Mucosa of gallbladder (tissue), 1 donor: Measurements from ENCODE around the gene CCZ1B. TPM values are rescaled to one million over a fixed set of nuclear protein-coding genes. Genes with fewer than 3 reads are reported as not detected.
"Not testable (repeated sequence)": the region's sequence is repeated elsewhere in the genome, so short reads cannot be mapped to it uniquely, and the experiment has no call there.

Experiments
- DNase-seq: peaks from one replicate; pipeline ENCODE4 v3.0.0-alpha.2; 2020; ENCODE audit warnings: low spot score
- total RNA-seq: library from RNA; stranded (reverse); gene quantifications from one replicate; pipeline ENCODE4 v1.2.1, GENCODE V29; 2021
- donor health status: DM: no; HTN: no; CAD: no.

The CCZ1B gene
- total RNA-seq, 1 donor from 2014 or later, result 47.2 TPM

DNA sequence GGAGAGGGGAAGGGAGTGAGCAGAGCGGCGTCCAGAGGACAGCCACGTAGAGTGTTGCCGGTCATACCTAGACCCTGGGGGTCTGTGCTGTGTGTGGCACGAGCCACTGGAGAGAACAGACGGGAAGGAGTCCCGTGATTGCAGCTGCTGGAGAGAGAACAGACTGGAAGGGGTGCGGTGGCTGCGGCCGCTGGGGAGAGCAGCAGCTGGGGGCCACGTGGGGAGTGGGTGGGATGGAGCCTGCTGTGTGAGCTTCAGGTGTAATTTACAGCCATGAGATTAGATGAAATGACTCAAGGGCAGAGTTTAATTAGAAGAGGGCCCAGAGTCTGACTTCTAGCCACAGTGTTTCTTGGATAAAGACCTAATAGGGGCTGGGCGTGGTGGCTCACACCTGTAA, 76.7 kb downstream of the CCZ1B start:
- not testable (repeated sequence) for DNase-seq

Other genes with a start within 250 kb of the CCZ1B start
- gene ZDHHC4, start 248.8 kb downstream of the CCZ1B start, total RNA-seq, result 64.9 TPM
- gene INTS15, start 236.3 kb downstream of the CCZ1B start, total RNA-seq, result 32.1 TPM
- 11.2 TPM for gene ZNF853, start 210.7 kb downstream of the CCZ1B start, total RNA-seq
- 37.3 TPM for gene ZNF316, start 189.0 kb downstream of the CCZ1B start, total RNA-seq
- gene ZNF12, start 119.3 kb downstream of the CCZ1B start, total RNA-seq, result 28.3 TPM
- 0.09 TPM for gene RSPH10B2, start 72.2 kb downstream of the CCZ1B start, total RNA-seq